Hepatocyte (in vitro differentiated cells): ENCODE results near the gene SEMA4C.

Experiments
- CTCF ChIP-seq: fragments of 200-600 bp; sonication (generic); IDR thresholded peaks from 2 replicates; pipeline ENCODE4 v1.5.1; 2016; ENCODE audit warnings: antibody characterized with exemption, mild to moderate bottlenecking; ENCODE audit not compliant: poor library complexity
- EZH2 ChIP-seq: fragments of 200-600 bp; sonication (generic); IDR thresholded peaks from 2 replicates; pipeline ENCODE4 v1.6.1; 2016; ENCODE audit warnings: antibody characterized with exemption, mild to moderate bottlenecking, borderline replicate concordance

GRCh38 chr2:96860065-96861029 is 9.5 kb downstream of the SEMA4C start:
- TF ChIP-seq CTCF (no peak), EZH2 (no peak)
